ENCODE measurements around the gene SPINT2. TPM values are rescaled to one million over a fixed set of nuclear protein-coding genes. Genes with fewer than 3 reads are reported as not detected.

Gene SPINT2
- total and polyA plus RNA-seq, 5 donors: 5.7 to 16.6 (median 10.5) TPM

GRCh38 chr19:38310986-38311385, 46.6 kb downstream of the SPINT2 start:
- no peaks in the 10 kb centered on the region for H3K27me3 ChIP-seq (ENCODE audit: control insufficient read depth, insufficient read depth)
- no peaks in the 10 kb centered on the region for H3K4me1 ChIP-seq (ENCODE audit: control insufficient read depth, insufficient read depth, low read length)
- DNase-seq (no peak), ATAC-seq (no peak)
- H3K4me3 ChIP-seq (ENCODE audit: low read length): no peak overlapping the region
- intact Hi-C loops (cut with DNase I): no loop called here
- no peak overlapping the region for H3K27ac ChIP-seq (ENCODE audit: low read length)
- H3K9me3 ChIP-seq (ENCODE audit: control insufficient read depth, low read length): no peaks in the 10 kb centered on the region
- WGBS: 96% methylated on average over 6 of the region's 6 CpGs

DNA sequence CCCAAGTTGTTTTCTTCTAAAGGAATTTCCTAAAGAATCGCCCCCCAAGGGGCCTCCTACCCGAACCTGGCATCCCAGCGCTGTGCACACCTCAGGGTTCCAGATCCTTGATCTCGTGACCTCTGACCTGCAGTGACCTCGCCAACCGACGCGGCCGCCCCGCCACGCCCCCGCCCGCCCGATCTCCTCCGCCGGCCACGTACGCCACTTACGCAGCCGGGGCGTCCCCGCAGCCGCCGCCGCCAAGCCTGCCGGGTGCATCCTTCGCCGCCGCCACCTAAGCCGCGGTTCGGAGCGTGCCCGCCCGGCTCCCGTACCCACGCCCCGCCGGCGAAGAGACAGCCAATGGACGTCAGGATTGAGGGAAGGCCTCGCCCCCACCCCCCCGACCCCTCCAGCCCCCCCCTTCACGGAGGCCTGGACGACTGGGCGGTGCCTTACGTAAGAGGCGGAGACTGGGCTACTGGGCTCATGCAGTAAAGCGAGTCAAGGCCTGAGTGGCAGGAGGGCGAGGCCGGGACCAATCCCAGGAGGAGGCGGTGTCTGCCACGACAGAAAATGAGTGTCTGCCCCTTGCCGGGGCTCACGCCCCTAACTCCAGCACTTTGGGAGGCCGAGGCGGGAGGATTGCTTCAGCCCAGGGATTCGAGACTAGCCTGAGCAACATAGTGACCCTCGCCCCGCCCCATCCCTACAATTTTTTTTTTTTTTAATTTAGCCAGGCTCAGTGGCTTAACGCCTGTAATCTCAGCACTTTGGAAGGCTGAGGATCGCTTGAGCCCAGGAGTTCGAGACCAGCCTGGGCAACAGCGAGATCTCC, 51.5 kb downstream of the SPINT2 start, which contains the start of gene YIF1B:
Gene YIF1B (minus strand): TSS at position 291 of the 820 bp plus-strand sequence. CDS start 30 bp downstream, at position 261.
- Histone ChIP-seq H3K27ac (ENCODE audit: low read length) (peak within 1 kb of the TSS; percentile 73), H3K27me3 (ENCODE audit: control insufficient read depth, insufficient read depth) (no peaks in the 10 kb centered on the region), H3K4me1 (ENCODE audit: control insufficient read depth, insufficient read depth, low read length) (peaks cover 4% of the 10 kb centered on the region), H3K9me3 (ENCODE audit: control insufficient read depth, low read length) (no peaks in the 10 kb centered on the region), H3K4me3 (ENCODE audit: low read length) (peak within 1 kb of the TSS; percentile 53)
- under 1% methylated on average over 64 of the region's 64 CpGs for whole genome bisulfite sequencing
- peak; percentile 98 to 99 (median 98) for DNase-seq
- intact Hi-C loops (cut with DNase I): loop anchor here in 2 of 4 donors (5.0 kb wide), 2 partner anchors 39 to 59 kb away; partner anchors contain the start of gene PPP1R14A (in 1 of the 2)
- ATAC-seq: peak; percentile 96 to 97

DNA sequence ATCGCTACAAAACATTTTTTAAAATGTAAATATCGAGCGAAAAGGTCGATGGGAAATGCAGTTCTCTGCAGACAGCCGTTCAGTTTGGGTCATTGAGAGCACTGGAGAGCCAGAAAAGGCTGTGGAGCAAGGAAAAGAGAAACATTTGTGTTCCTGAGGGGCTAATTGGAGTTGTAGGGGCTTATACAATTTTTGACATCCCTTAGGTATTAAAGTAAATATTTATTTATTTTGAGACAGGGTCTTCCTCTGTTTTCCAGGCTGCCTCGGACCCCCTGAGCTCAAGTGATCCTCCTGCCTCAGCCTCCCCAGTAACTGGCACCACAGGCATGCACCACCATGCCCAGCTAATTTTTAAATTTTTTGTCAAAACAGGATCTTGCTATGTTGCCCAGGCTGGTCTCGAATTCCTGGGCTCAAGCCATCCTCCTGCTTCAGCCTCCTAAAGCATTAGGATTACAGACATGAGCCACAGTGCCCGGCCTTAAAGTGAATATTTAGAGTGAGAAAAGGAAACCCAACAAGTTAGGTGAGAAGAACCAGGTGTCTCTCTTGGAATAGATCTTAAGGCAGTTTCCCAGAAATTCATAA, 52.2 kb downstream of the SPINT2 start:
- H3K9me3 ChIP-seq (ENCODE audit: control insufficient read depth, low read length): no peaks in the 10 kb centered on the region
- 34% methylated on average over 8 of the region's 8 CpGs for WGBS
- H3K4me3 ChIP-seq (ENCODE audit: low read length): peak overlapping the region; percentile 31
- ATAC-seq: no peak
- peak in 1 of 3 donors; percentile 16 for DNase-seq
- H3K27me3 ChIP-seq (ENCODE audit: control insufficient read depth, insufficient read depth): no peaks in the 10 kb centered on the region
- intact Hi-C loops (cut with DNase I): loop anchor here in 2 of 4 donors (5.0 kb wide), 2 partner anchors 39 to 59 kb away; partner anchors contain the start of gene PPP1R14A (in 1 of the 2)
- H3K4me1 ChIP-seq (ENCODE audit: control insufficient read depth, insufficient read depth, low read length): peaks cover 4% of the 10 kb centered on the region
- H3K27ac ChIP-seq (ENCODE audit: low read length): peak overlapping the region; percentile 73

- H3K4me1 ChIP-seq (ENCODE audit: control insufficient read depth, insufficient read depth, low read length): peaks cover 4% of the 10 kb centered on the region
- no peaks in the 10 kb centered on the region for H3K9me3 ChIP-seq (ENCODE audit: control insufficient read depth, low read length)
- intact Hi-C loops (cut with DNase I): loop anchor here in 2 of 4 donors (5.0 kb wide), 2 partner anchors 40 to 60 kb away; partner anchors contain the start of gene PPP1R14A (in 1 of the 2)
- DNase-seq: peak in 2 of 3 donors; percentile 23 to 60
- no peaks in the 10 kb centered on the region for H3K27me3 ChIP-seq (ENCODE audit: control insufficient read depth, insufficient read depth)
- peak overlapping the region; percentile 73 for H3K27ac ChIP-seq (ENCODE audit: low read length)
- no peak for ATAC-seq
- WGBS: 46% methylated on average over 11 of the region's 11 CpGs
- H3K4me3 ChIP-seq (ENCODE audit: low read length): no peak overlapping the region
Observed at GRCh38 chr19:38317104-38317612, 52.8 kb downstream of the SPINT2 start.

DNA sequence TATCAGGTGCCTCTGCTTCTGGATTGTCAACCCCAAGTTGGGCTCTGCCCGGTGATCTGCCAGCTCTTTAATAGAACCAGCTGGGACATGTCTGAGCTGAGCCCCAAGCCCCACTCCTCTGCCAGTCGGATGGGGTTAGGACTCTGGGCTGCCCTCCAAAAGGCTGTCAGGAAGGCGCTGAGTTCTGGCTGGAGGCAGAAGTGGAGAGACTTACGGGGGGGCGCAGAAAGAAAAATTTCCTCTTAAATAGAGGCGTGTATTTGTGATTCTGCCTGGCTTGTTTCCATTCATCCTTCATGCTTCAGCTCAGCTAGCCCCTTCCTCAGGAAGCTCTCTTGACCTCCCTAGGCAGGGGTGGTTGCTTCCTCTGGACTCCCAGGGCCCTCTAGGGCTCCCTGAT, 54.3 kb downstream of the SPINT2 start:
- H3K9me3 ChIP-seq (ENCODE audit: control insufficient read depth, low read length): no peaks in the 10 kb centered on the region
- 26% methylated on average over 6 of the region's 6 CpGs for WGBS
- intact Hi-C loops (cut with DNase I): loop anchor here in 2 of 4 donors (5.0 kb wide), 2 partner anchors 41 to 61 kb away; partner anchors contain the start of gene PPP1R14A (in 1 of the 2)
- peak overlapping the region; percentile 56 for H3K27ac ChIP-seq (ENCODE audit: low read length)
- DNase-seq (peak in 1 of 3 donors; percentile 64), ATAC-seq (no peak)
- H3K27me3 ChIP-seq (ENCODE audit: control insufficient read depth, insufficient read depth): no peaks in the 10 kb centered on the region
- no peak overlapping the region for H3K4me3 ChIP-seq (ENCODE audit: low read length)
- peaks cover 4% of the 10 kb centered on the region for H3K4me1 ChIP-seq (ENCODE audit: control insufficient read depth, insufficient read depth, low read length)

- Histone ChIP-seq H3K9me3 (ENCODE audit: control insufficient read depth, low read length) (no peaks in the 10 kb centered on the region), H3K4me1 (ENCODE audit: control insufficient read depth, insufficient read depth, low read length) (peaks cover 4% of the 10 kb centered on the region), H3K27ac (ENCODE audit: low read length) (no peak within 1 kb of the TSS), H3K4me3 (ENCODE audit: low read length) (peak within 1 kb of the TSS; percentile 47), H3K27me3 (ENCODE audit: control insufficient read depth, insufficient read depth) (no peaks in the 10 kb centered on the region)
- WGBS: 3% methylated on average over 76 of the region's 76 CpGs
- ATAC-seq: peak; percentile 1 to 9
- peak; percentile 46 to 85 (median 80) for DNase-seq
- intact Hi-C loops (cut with DNase I): loop anchor here in 3 of 4 donors (5.0 to 10.0 kb wide), 5 partner anchors 42 to 415 kb away; partner anchors contain the start of genes PPP1R14A (in 1 of the 3), SIPA1L3 (in 1 of the 3) and WDR87 (in 1 of the 3)
Observed at GRCh38 chr19:38319421-38320258, 55.3 kb downstream of the SPINT2 start, which contains the start of gene KCNK6. KCNK6 (plus strand) TSS chr19:38319845; CDS start chr19:38319951, 106 bp downstream.

DNA sequence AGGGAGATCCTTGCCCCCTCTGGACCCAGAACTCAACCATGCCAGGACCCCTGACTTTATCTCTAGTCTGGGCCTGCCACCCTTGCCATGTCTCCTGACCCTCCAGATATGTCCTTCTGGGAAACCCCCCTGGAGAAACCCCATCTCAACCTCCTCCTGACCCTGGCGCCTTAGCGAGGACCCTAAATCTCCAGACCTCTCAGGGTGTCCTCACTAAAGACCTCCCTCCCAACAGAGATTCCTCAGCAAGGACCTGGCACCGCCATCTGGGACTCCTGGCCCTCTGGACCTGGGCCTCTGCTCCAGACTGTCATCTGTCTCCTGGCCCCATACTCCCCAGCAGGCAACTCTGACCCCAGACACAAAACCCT, 56.6 kb downstream of the SPINT2 start:
- DNase-seq (peak in 2 of 3 donors; percentile 21 to 60), ATAC-seq (no peak)
- Histone ChIP-seq H3K9me3 (ENCODE audit: control insufficient read depth, low read length) (no peaks in the 10 kb centered on the region), H3K4me1 (ENCODE audit: control insufficient read depth, insufficient read depth, low read length) (peaks cover 4% of the 10 kb centered on the region), H3K27me3 (ENCODE audit: control insufficient read depth, insufficient read depth) (no peaks in the 10 kb centered on the region), H3K4me3 (ENCODE audit: low read length) (no peak overlapping the region), H3K27ac (ENCODE audit: low read length) (no peak overlapping the region)
- intact Hi-C loops (cut with DNase I): loop anchor here in 3 of 4 donors (5.0 to 10.0 kb wide), 3 partner anchors 69 to 416 kb away; partner anchors contain the start of genes SIPA1L3 (in 1 of the 3) and WDR87 (in 1 of the 3)
- WGBS: 88% methylated on average over 3 of the region's 3 CpGs

DNA sequence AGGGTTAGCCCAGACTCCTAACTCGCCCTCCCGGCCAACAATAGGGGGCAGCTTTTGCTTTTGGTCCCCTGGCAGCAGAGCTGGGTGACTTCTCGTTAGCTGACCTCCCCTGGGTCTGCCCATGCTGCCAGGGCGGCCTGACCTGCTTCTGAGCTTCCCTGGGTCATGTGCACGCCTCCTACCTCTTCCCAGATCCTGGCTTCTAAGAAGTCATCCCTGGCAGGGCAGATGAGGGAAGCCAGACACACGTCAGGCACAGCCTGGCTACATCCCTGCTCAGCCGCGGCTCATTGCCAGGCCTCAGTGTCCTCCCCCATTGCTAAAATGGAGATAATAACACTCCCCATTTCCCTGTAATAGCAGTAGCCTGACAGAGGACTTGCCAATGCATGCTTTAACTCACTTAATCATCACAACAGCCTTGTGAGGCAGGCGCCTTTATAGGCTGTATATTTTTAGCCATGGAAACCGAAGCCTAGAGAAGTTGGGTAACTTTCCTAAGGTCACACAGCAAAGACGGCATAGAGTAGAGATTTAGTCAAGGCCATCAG, 57.3 kb downstream of the SPINT2 start:
- Histone ChIP-seq H3K4me3 (ENCODE audit: low read length) (no peak overlapping the region), H3K27me3 (ENCODE audit: control insufficient read depth, insufficient read depth) (no peaks in the 10 kb centered on the region), H3K9me3 (ENCODE audit: control insufficient read depth, low read length) (no peaks in the 10 kb centered on the region), H3K4me1 (ENCODE audit: control insufficient read depth, insufficient read depth, low read length) (peaks cover 4% of the 10 kb centered on the region), H3K27ac (ENCODE audit: low read length) (no peak overlapping the region)
- ATAC-seq (peak; percentile 60 to 70), DNase-seq (peak; percentile 66 to 85 (median 82))
- intact Hi-C loops (cut with DNase I): loop anchor here in 3 of 4 donors (5.0 to 10.0 kb wide), 3 partner anchors 69 to 417 kb away; partner anchors contain the start of genes SIPA1L3 (in 1 of the 3) and WDR87 (in 1 of the 3)
- 31% methylated on average over 11 of the region's 11 CpGs for WGBS

GRCh38 chr19:38323291-38323690, 58.9 kb downstream of the SPINT2 start:
- Histone ChIP-seq H3K27me3 (ENCODE audit: control insufficient read depth, insufficient read depth) (no peaks in the 10 kb centered on the region), H3K4me1 (ENCODE audit: control insufficient read depth, insufficient read depth, low read length) (peaks cover 4% of the 10 kb centered on the region), H3K9me3 (ENCODE audit: control insufficient read depth, low read length) (no peaks in the 10 kb centered on the region), H3K4me3 (ENCODE audit: low read length) (no peak overlapping the region), H3K27ac (ENCODE audit: low read length) (no peak overlapping the region)
- 55% methylated on average over 7 of the region's 7 CpGs for WGBS
- DNase-seq: peak in 1 of 3 donors; percentile 35
- intact Hi-C loops (cut with DNase I): loop anchor here in 3 of 4 donors (5.0 to 10.0 kb wide), 3 partner anchors 71 to 418 kb away; partner anchors contain the start of genes SIPA1L3 (in 1 of the 3) and WDR87 (in 1 of the 3)
- no peak for ATAC-seq

Measured in right cardiac atrium (tissue), 5 donors.